ENCODE measurements around the gene LDLRAP1.

DNA sequence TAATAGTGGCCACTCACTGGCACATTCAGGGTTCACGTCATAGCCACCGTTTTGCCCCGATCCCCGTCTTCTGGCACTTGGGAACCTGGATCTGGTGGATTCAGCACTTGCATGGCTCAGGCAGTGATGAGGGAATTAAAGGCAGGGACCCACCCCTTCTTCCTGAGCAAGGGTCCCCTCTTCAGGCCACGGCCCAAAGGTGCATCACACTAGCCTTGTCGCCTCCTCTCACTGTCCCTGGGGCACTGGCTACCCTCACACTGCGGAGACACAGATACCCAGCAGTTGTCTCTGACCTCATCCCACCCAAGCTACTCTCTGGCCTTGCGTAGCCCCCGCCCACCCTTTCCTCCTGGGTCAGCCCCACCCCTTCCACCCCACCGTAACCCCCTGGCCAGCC, 19.9 kb upstream of the LDLRAP1 start:
- TF ChIP-seq, protein P1, sequence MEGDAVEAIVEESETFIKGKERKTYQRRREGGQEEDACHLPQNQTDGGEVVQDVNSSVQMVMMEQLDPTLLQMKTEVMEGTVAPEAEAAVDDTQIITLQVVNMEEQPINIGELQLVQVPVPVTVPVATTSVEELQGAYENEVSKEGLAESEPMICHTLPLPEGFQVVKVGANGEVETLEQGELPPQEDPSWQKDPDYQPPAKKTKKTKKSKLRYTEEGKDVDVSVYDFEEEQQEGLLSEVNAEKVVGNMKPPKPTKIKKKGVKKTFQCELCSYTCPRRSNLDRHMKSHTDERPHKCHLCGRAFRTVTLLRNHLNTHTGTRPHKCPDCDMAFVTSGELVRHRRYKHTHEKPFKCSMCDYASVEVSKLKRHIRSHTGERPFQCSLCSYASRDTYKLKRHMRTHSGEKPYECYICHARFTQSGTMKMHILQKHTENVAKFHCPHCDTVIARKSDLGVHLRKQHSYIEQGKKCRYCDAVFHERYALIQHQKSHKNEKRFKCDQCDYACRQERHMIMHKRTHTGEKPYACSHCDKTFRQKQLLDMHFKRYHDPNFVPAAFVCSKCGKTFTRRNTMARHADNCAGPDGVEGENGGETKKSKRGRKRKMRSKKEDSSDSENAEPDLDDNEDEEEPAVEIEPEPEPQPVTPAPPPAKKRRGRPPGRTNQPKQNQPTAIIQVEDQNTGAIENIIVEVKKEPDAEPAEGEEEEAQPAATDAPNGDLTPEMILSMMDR (IDR thresholded peaks at IDR 0.05; ENCODE audit: insufficient read depth, low read length, poor library complexity, severe bottlenecking) = no peak
- TF ChIP-seq EZH2phosphoT487 (conservative IDR thresholded peaks at IDR 0.05; ENCODE audit: low read length) = no peak
